HUES6 (cell line): ENCODE measurements around the gene MACROD2.

Source experiments
- H3K27ac ChIP-seq: 2 replicates; pipeline ENCODE4 v1.7.0; 2013; ENCODE audit warnings: low read depth, mild to moderate bottlenecking, low read length, inconsistent platforms
- H3K27me3 ChIP-seq: 2 replicates; pipeline ENCODE4 v1.6.1; 2013; ENCODE audit warnings: low read length; ENCODE audit not compliant: control insufficient read depth, insufficient read depth
- H3K36me3 ChIP-seq: 2 replicates; pipeline ENCODE4 v1.6.1; 2013; ENCODE audit warnings: low read length; ENCODE audit not compliant: control insufficient read depth, insufficient read depth
- H3K4me1 ChIP-seq: 2 replicates; pipeline ENCODE4 v1.6.1; 2013; ENCODE audit warnings: low read length; ENCODE audit not compliant: control insufficient read depth, insufficient read depth
- H3K4me3 ChIP-seq: 2 replicates; pipeline ENCODE4 v1.5.1; 2013; ENCODE audit warnings: low read depth, low read length
- H3K9ac ChIP-seq: one replicate; pipeline ENCODE4 v1.6.1; 2013; ENCODE audit warnings: mild to moderate bottlenecking, low read length
- H3K9me3 ChIP-seq: 2 replicates; pipeline ENCODE4 v1.6.1; 2013; ENCODE audit warnings: low read depth, low read length; ENCODE audit not compliant: control insufficient read depth, insufficient read depth

The MACROD2 gene

DNA sequence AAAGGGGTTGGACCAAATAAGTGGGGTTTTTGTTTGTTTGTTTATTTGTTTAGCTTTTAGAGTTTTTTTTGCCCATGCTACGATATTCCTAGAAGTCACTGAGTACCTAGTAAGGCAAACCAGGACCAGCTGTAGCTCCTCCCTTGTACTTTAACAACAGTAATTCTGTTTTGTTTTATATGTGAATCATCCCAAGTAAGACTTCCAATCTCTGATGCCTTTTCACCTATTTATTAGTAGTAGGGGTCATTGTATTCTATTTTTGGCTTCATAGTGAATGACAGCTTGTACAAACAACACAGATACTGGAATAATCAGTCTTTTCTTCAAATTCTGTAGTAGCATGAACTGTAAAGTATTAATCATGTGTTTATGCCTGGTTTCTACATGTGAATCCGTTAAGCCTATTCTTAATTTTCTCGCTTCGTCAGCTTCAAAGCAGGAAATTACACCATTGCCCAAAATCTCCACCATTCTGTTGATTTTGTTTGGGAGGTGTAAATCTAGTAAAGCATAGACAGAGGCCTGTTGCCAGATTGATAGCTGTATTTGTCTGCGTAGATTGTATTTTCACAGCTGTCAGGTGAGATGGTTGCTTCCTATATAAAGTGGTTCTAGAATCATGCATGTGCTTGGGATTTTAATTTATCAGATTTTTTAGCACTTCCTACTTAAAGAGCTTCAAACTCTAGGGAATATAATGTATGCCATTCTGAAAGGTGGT, 493.6 kb downstream of the MACROD2 start:
- no peaks in the 10 kb centered on the region for H3K9me3 ChIP-seq
- H3K4me1 ChIP-seq = no peaks in the 10 kb centered on the region
- no peak overlapping the region for H3K27ac ChIP-seq
- no peak overlapping the region for H3K9ac ChIP-seq
- H3K27me3 ChIP-seq = no peaks in the 10 kb centered on the region
- no peak overlapping the region for H3K4me3 ChIP-seq
- H3K36me3 ChIP-seq = no peaks in the 10 kb centered on the region

DNA sequence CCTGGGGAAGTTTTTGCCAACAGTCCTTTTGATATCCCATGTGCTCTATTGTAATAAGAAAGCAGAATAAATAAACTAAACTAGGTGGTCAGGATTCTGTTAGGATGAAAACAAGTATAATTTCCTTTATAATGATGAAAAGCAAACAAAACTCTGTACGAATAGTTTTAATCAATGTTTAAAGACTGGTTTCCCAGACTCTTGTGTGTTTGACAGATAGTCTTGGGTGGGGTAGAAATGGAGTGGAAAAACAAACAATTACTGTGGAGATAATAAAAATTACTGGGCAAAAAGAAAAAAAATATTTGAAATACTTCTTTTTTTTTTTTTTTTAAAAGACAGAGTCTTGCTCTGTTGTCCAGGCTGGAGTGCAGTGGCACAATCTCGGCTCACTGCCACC, 494.2 kb downstream of the MACROD2 start:
- Histone ChIP-seq H3K9me3 (no peaks in the 10 kb centered on the region), H3K27ac (no peak overlapping the region), H3K27me3 (no peaks in the 10 kb centered on the region), H3K4me1 (no peaks in the 10 kb centered on the region), H3K9ac (no peak overlapping the region), H3K36me3 (no peaks in the 10 kb centered on the region), H3K4me3 (no peak overlapping the region)

DNA sequence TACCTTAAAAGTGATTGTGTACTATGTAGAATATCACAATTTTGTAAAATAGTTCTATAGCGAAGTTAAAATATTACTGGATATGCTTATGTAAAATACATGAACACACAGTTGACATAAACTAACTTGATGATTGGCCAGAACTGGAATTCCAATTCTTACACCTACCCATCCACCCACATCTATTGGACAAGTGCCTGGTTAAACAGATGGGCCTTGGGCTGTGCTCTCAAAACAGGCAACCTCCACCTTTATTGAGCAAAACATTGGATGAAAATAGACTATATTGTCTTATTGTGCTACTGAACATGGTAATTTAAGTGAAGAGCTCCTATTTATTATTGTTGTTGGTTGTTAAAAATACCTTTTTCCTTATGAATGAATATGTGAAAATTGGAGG, 496.1 kb downstream of the MACROD2 start:
- Histone ChIP-seq H3K27ac (no peak overlapping the region), H3K36me3 (no peaks in the 10 kb centered on the region), H3K9me3 (no peaks in the 10 kb centered on the region), H3K4me1 (no peaks in the 10 kb centered on the region), H3K9ac (no peak overlapping the region), H3K4me3 (no peak overlapping the region), H3K27me3 (no peaks in the 10 kb centered on the region)

DNA sequence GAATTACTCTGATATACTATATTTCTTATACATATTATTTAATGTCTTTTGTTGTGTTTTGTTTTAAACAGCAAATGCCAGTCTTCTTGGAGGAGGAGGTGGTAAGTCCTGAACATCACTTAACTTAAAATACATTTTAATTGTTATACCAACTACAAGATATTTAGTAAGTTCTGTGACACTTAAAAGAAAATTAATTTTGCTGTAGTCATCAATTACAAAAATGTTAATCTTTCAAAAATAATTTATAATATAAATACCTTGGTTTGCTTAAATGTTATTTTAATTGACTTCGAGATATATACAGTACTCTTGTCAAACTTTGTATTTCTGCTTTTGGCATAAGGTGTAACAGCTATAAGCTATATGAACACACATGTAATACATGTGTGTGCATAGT, 498.1 kb downstream of the MACROD2 start:
- Histone ChIP-seq H3K4me3 (no peak overlapping the region), H3K27me3 (no peaks in the 10 kb centered on the region), H3K9ac (no peak overlapping the region), H3K4me1 (no peaks in the 10 kb centered on the region), H3K9me3 (no peaks in the 10 kb centered on the region), H3K36me3 (no peaks in the 10 kb centered on the region), H3K27ac (no peak overlapping the region)

DNA sequence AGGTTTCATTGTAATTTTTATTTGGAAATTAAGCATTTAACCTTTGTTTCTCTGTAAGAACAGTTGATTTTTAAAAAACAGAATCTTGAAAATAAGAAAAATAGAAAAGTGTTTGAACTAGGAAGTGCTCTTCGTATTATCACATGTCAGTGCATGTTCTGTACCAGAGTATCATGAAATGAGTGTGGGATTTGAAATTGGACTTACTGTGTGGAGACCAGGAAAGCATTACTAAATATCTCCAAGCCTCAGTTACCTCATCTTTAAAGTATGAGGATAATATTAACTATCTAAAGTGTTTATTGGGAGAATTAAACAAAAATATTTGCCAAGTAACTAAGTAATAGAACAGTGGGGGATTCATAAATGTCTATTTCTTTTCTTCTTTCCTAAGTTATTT, 499.0 kb downstream of the MACROD2 start:
- no peak overlapping the region for H3K9ac ChIP-seq
- H3K4me3 ChIP-seq = no peak overlapping the region
- H3K9me3 ChIP-seq = no peaks in the 10 kb centered on the region
- no peaks in the 10 kb centered on the region for H3K36me3 ChIP-seq
- H3K27ac ChIP-seq = no peak overlapping the region
- no peaks in the 10 kb centered on the region for H3K27me3 ChIP-seq
- H3K4me1 ChIP-seq = peaks cover 5% of the 10 kb centered on the region

DNA sequence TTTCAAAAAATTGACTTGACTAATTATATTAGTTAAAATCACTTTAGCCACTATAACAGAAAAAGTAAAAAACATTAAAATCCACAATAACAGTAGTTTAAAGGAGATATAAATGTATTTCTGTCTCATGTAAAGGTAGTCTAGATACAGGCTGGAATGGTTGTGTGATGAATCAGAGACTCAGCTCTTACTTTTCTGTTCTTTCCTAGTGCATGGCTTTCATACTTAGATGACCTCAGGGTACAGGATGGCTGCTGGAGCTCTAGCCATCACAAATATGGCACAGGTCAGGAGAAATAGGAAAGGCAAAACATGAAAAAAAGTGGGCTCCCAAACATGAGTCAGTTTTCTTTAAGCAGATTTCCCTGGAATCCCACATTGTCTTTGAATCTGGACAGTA, 499.8 kb downstream of the MACROD2 start:
- no peaks in the 10 kb centered on the region for H3K36me3 ChIP-seq
- peaks cover 5% of the 10 kb centered on the region for H3K4me1 ChIP-seq
- H3K9ac ChIP-seq = no peak overlapping the region
- no peaks in the 10 kb centered on the region for H3K9me3 ChIP-seq
- H3K4me3 ChIP-seq = no peak overlapping the region
- no peak overlapping the region for H3K27ac ChIP-seq
- H3K27me3 ChIP-seq = no peaks in the 10 kb centered on the region

DNA sequence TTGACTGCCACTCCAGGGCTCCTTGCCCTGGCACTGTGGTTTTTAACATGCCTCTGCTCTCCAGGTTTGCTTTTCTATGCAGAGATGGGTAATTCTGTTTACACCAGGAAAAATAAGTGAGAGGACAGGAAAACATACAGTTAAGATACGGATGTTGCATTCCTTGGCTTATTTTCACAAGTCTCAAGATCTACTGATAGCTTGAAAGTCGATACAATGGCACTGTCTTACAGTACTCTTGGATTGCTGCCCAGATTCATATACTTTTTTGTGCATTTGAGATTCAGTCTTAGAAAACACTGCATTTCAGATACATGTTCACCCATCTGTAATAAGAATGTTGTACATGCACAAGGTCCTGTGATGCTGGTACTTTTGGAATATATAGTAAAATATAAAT, 501.7 kb downstream of the MACROD2 start:
- no peaks in the 10 kb centered on the region for H3K27me3 ChIP-seq
- peaks cover 5% of the 10 kb centered on the region for H3K4me1 ChIP-seq
- no peaks in the 10 kb centered on the region for H3K36me3 ChIP-seq
- no peak overlapping the region for H3K4me3 ChIP-seq
- no peak overlapping the region for H3K9ac ChIP-seq
- H3K27ac ChIP-seq = no peak overlapping the region
- H3K9me3 ChIP-seq = no peaks in the 10 kb centered on the region

DNA sequence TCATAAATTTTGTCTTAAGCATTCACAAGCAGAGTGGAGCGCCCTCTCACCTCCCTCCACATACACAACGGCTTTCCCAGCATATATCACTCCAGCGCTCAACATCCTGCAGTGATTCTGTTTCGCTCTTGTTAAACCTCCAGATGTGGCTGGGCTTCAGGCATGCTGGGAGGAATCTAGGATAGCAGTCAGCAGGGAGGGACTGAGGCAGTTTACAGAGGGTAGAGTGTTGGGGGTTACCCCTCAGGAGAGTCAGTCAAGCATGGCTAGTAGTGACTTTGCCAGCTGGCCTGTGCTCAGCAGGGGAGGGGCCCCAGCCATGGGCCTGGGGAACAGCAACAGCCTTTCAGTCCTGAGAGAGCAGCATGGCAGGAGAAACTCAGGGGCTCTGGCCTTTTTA, 503.5 kb downstream of the MACROD2 start:
- peaks cover 5% of the 10 kb centered on the region for H3K4me1 ChIP-seq
- H3K4me3 ChIP-seq = no peak overlapping the region
- H3K27me3 ChIP-seq = no peaks in the 10 kb centered on the region
- no peaks in the 10 kb centered on the region for H3K36me3 ChIP-seq
- H3K9ac ChIP-seq = no peak overlapping the region
- no peak overlapping the region for H3K27ac ChIP-seq
- H3K9me3 ChIP-seq = no peaks in the 10 kb centered on the region

DNA sequence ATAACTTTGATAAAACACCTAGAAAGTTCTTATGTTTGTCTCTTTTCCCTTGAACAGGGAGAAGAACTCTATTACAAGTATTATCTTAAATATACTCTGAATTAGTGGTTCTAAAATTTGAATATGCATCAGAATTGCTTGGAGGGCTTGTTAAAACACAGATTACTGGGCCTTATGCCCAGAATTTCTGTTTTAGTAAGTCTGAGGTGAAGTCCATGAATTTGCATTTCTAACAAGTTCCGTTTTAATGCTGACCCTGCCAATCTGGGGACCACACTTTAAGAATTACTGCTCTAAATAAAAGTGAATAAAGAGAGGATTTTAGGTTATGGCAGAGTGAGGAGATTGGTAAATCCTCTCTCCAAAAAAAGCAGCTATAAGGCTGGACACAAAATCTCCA, 510.2 kb downstream of the MACROD2 start:
- no peaks in the 10 kb centered on the region for H3K36me3 ChIP-seq
- no peak overlapping the region for H3K9ac ChIP-seq

DNA sequence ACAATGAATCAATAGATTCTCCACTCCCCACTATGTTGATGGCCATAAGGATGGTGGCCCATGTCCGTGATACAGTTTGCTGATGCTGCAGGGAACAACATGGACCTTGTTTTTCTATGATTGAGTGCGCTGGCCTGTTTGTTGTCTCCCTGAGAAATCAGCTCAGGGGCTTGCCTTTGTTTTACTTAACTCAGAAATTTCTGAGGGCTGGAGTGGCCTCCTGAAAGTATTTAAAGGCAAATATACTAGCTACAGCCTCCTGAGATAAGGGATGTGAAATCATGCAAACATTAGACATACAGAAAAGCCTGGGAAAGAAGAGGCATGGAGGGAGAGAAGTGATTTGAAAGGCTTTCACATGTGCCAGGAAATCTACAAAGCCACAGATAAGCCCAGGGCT, 512.4 kb downstream of the MACROD2 start:
- H3K9me3 ChIP-seq = no peaks in the 10 kb centered on the region
- no peak overlapping the region for H3K27ac ChIP-seq
- H3K36me3 ChIP-seq = no peaks in the 10 kb centered on the region
- no peaks in the 10 kb centered on the region for H3K27me3 ChIP-seq
- H3K4me3 ChIP-seq = no peak overlapping the region
- no peaks in the 10 kb centered on the region for H3K4me1 ChIP-seq
- H3K9ac ChIP-seq = no peak overlapping the region

More for the DNA sequence above, 510.2 kb downstream of the MACROD2 start:
- H3K4me3 ChIP-seq = no peak overlapping the region
- no peaks in the 10 kb centered on the region for H3K4me1 ChIP-seq
- H3K27ac ChIP-seq = no peak overlapping the region
- H3K9me3 ChIP-seq = no peaks in the 10 kb centered on the region
- no peaks in the 10 kb centered on the region for H3K27me3 ChIP-seq

DNA sequence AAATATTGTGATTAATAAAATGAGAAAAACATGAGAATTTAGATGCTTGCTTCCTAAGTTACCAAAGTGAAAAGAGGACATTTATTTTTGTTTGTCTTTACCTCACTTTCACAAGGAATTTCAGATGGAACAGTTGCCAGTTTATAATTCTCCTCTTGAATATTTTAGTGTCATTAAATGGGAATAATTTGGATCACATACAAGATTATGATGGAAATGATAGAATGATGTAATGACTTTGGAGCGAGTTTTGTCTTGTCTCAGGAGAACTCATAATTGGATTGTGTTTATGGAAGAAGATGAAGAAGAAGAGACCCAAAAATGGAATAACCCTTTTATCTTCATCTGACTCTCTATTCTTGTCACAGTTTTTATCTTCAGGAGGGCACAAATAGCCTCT, 515.0 kb downstream of the MACROD2 start:
- no peaks in the 10 kb centered on the region for H3K4me1 ChIP-seq
- no peaks in the 10 kb centered on the region for H3K36me3 ChIP-seq
- no peak overlapping the region for H3K4me3 ChIP-seq
- no peaks in the 10 kb centered on the region for H3K27me3 ChIP-seq
- H3K9me3 ChIP-seq = no peaks in the 10 kb centered on the region
- no peak overlapping the region for H3K9ac ChIP-seq
- H3K27ac ChIP-seq = no peak overlapping the region

DNA sequence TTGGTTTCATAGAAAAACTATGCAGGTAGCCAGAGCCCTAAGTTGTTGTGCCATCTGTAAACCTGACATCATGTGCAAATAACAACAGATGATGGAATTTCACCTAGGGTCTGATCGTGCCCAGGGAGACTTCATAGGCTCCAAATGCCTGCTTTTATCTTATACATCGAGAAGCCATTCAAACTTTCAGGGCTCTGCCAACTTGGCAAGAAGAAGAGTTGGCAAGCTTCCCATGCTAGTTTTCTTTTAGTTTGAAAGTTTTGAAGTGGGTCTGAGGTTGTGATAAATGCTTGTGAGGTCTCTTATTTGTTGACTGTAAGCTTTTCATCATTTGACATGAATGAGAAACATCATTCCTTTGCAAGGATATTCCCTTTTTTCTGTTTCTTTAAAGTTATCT, 517.5 kb downstream of the MACROD2 start:
- H3K9me3 ChIP-seq = no peaks in the 10 kb centered on the region
- no peaks in the 10 kb centered on the region for H3K27me3 ChIP-seq
- no peaks in the 10 kb centered on the region for H3K36me3 ChIP-seq
- H3K4me3 ChIP-seq = no peak overlapping the region
- no peak overlapping the region for H3K9ac ChIP-seq
- no peak overlapping the region for H3K27ac ChIP-seq
- H3K4me1 ChIP-seq = no peaks in the 10 kb centered on the region
